Measurements from ENCODE around the gene ORAI3. TPM values are rescaled to one million over a fixed set of nuclear protein-coding genes. Genes with fewer than 3 reads are reported as not detected.

ORAI3 gene
- total RNA-seq, 4 donors from 2014 or later, result 32.9 to 49.5 (median 40.2) TPM

- intact Hi-C loops (cut with DNase I), result no loop called here
- Histone ChIP-seq H3K36me3 (no peaks in the 10 kb centered on the region), H3K27me3 (no peaks in the 10 kb centered on the region), H3K4me1 (peaks cover 9 to 10% of the 10 kb centered on the region in 2 donors), H3K4me3 (replicated peaks in 1 of 3) (peak within 1 kb of the TSS; percentile 9 to 84 (median 18)), H3K27ac (peak within 1 kb of the TSS; percentile 92 to 94 (median 93)), H3K9me3 (no peaks in the 10 kb centered on the region)
- peak in 1 of 2 donors; percentile 39 for DNase-seq
- 2 to 3% methylated on average over 6 to 18 of the region's 31 CpGs for WGBS, 2 donors
- TF ChIP-seq CTCF (IDR thresholded peaks at IDR 0.05), result no peak
- TF ChIP-seq POLR2A (IDR thresholded peaks at IDR 0.05), result no peak
Observed at GRCh38 chr16:30923554-30924075, 25.3 kb upstream of the ORAI3 start, which contains the start of gene FBXL19. Gene FBXL19 (plus strand): TSS chr16:30923572. CDS start chr16:30925755, 2,183 bp downstream.

DNA sequence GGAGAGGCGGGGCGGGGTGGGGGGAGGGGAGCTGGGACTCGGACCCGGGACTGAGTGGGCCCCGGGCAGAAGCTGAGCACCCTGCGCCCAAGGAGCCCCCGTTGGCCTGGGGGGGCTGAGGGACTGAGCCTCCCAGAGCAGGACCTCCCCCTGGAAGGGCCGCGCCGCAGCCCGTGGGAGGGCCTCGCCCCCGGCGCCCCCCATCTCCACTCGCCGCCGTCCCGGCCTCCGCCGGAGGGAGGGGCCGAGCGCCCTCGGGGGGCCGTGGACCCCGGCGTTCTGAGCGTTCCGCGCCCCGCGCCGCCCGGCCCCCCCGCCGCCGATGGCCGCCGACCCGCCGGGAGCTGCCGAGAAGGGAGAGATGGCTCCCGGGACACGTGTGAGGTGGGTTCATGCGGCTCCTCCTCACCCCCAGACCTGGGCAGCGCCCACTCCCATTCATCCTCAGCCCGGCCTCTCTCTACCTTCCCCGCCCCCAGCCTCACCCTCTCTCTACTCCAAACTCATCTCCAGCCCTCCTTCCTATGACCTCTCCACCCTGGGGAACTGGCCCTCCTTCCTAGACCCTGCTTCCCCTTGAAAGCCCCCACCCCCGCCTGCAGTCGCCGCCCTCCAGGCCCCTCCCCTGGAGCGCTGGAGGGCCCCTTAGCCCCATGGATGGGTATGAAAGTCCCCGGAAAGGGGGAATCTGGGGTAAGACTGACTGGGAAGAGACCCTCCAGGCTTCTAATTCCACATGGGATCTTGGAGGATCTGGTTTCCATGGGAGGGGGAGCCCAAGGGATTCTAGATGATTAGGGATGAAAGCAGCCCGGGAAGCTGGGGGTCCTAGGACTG lies 24.6 kb upstream of the ORAI3 start:
- Histone ChIP-seq H3K36me3 (no peaks in the 10 kb centered on the region), H3K4me1 (peaks cover 9 to 10% of the 10 kb centered on the region in 2 donors), H3K4me3 (replicated peaks in 1 of 3) (peak overlapping the region in 2 of 3 donors; percentile 7 to 84), H3K27ac (peak overlapping the region; percentile 22 to 92 (median 63)), H3K9me3 (no peaks in the 10 kb centered on the region), H3K27me3 (no peaks in the 10 kb centered on the region)
- intact Hi-C loops (cut with DNase I), result no loop called here
- WGBS, 2 donors, result 7% methylated on average over 23 to 26 of the region's 53 CpGs
- DNase-seq, result peak in 1 of 2 donors; percentile 26
- TF ChIP-seq POLR2A (IDR thresholded peaks at IDR 0.05) (no peak), CTCF (IDR thresholded peaks at IDR 0.05) (no peak)

DNA sequence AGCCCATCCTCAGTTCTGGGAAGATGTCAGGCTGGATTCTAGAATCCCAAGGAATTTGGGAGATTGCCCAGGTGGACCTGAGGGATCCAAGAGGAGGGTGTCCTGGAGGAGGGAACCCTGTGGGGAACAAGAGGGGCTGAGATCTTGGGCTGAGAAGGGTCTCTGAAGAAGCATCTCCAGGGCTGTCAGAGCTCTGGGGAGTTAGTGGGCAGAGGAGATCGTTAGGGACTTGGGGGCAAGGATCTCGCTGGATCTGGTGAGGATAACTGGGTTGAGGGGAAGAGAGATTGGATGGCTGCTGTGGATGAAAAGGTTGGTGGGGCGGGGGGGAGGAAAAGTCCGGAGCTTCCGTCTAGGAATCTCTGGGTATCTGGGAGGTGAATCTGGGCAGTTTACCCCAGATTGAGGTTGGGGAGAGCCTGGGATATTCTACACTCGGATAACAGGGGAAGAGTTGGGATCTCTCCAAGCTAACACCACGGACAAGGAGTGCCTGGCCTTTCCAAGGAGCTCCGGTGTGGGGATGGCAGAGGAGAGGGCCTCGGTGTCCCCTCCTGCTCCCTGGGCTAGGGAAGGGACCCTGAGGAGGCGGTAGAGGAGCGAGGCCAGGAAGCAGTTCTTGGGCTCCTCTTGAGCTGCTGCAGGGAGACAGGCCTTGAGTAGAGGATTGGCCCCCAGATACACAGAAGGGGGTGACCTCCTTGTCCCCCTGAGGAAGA lies 23.8 kb upstream of the ORAI3 start:
- peaks cover 0 to 4% of the 10 kb centered on the region in 2 donors for H3K36me3 ChIP-seq
- intact Hi-C loops (cut with DNase I), result no loop called here
- H3K4me1 ChIP-seq, result peaks cover 9 to 10% of the 10 kb centered on the region in 2 donors
- TF ChIP-seq POLR2A (IDR thresholded peaks at IDR 0.05) (no peak), CTCF (IDR thresholded peaks at IDR 0.05) (no peak)
- WGBS, 2 donors, result 71 to 78% methylated on average over 9 to 11 of the region's 11 CpGs
- H3K27me3 ChIP-seq, result no peaks in the 10 kb centered on the region
- H3K9me3 ChIP-seq, result no peaks in the 10 kb centered on the region
- H3K27ac ChIP-seq, result peak overlapping the region in 1 of 3 donors; percentile 92
- H3K4me3 ChIP-seq (replicated peaks in 1 of 3), result peak overlapping the region in 1 of 3 donors; percentile 84
- DNase-seq, result no peak

- intact Hi-C loops (cut with DNase I), result no loop called here
- H3K9me3 ChIP-seq, result no peaks in the 10 kb centered on the region
- peaks cover 0 to 10% of the 10 kb centered on the region in 2 donors for H3K36me3 ChIP-seq
- no peak overlapping the region for H3K27ac ChIP-seq
- peaks cover 9 to 10% of the 10 kb centered on the region in 2 donors for H3K4me1 ChIP-seq
- TF ChIP-seq POLR2A (IDR thresholded peaks at IDR 0.05), result no peak
- TF ChIP-seq CTCF (IDR thresholded peaks at IDR 0.05), result no peak
- H3K4me3 ChIP-seq (replicated peaks in 1 of 3), result no peak overlapping the region
- no peak for DNase-seq
- no peaks in the 10 kb centered on the region for H3K27me3 ChIP-seq
- WGBS, 2 donors, result 93 to 94% methylated on average over 26 of the region's 26 CpGs
Observed at GRCh38 chr16:30925632-30925987, 23.3 kb upstream of the ORAI3 start.

All from thyroid gland (tissue), 4 donors.